ENCODE data around the gene CHRNA4. TPM values are rescaled to one million over a fixed set of nuclear protein-coding genes. Genes with fewer than 3 reads are reported as not detected.

Gene CHRNA4
- total and polyA plus RNA-seq, 2 of the 13 experiments (the other 11 are each of a cell fraction or from before 2014, with no cell fraction given): not detected

- BruUV-seq (replicated peaks): no TSS peak
- WGBS (ENCODE audit: low lambda C conversion rate): 46% methylated on average over 23 of the region's 24 CpGs
- CTCF ChIA-PET (ENCODE audit: low intra/inter-chr PET ratio, low total read pairs): no interaction called here
These were observed 42.6 kb downstream of the CHRNA4 start for GRCh38 chr20:63318391-63319163.

DNA sequence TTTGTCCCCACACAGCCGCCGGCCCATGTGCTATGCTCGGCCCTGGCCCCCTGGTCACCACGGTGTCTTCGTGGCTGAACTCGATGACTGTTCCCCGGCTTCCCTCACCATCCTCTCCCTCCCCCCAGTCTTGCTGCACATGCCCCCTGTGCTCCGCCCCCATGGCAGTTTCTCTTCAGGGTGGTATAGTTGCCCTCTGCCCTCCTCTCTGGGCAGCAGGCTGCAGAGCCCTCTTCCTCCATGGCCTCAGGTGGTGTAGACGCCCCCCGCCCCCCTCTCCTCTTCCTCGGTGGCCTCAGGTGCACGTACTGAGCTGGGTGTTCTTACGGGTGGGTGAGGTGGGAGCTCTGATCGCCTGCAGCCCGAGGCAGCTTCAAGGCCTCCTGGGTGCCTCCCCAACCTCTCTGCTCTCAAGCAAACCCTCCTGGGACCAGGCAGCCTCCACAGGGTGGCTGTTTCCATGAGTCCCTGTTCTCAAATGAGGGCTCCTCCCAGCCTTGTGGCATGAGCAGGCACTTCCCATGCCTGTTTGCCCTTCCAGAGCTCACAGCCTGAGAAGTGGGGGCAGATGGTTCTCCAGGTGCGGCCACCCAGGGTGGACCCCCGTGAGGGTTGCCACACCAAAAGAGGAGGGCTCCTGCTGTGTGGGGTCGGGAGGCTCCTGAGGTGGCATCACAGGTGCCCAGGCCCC is 43.4 kb downstream of the CHRNA4 start:
- 37% methylated on average over 18 of the region's 18 CpGs for WGBS (ENCODE audit: low lambda C conversion rate)
- H3K4me2 ChIP-seq (ENCODE audit: low read depth, low read length): no peak overlapping the region
- intact Hi-C loops (cut with micrococcal nuclease; ENCODE audit: unreplicated experiment): no loop called here
- in situ Hi-C loops (cut with HindIII; ENCODE audit: extremely low pct_ligation_motif_present, low pct_unique_long_range_greater_than_20kb): no loop called here
- DNase-seq (ENCODE audit: low spot score) (no peak), ATAC-seq (no peak), FAIRE-seq (no peak)
- no peaks in the 10 kb centered on the region for H3K36me3 ChIP-seq (replicated peaks in 1 of 2; ENCODE audit: control insufficient read depth in 1 of 2, insufficient read depth in 2 of 2, low read length in 2 of 2)
- no peak overlapping the region for H3K9ac ChIP-seq (ENCODE audit: insufficient read depth, low read depth, low read length)
- no peak overlapping the region for H2AFZ ChIP-seq (ENCODE audit: low read length)
- no TSS peak for BruUV-seq (replicated peaks)
- H3K9me3 ChIP-seq (ENCODE audit: low read length): no peaks in the 10 kb centered on the region
- CTCF ChIA-PET (ENCODE audit: low intra/inter-chr PET ratio, low total read pairs): no interaction called here
- no peak overlapping the region for H3K4me3 ChIP-seq (replicated peaks in 1 of 3; ENCODE audit: insufficient read depth in 1 of 3, low read depth in 2 of 3, low read length in 3 of 3)
- peaks cover 5% of the 10 kb centered on the region; the same call in 1 of the 2 replicates for H4K20me1 ChIP-seq (ENCODE audit: insufficient read depth, low read length)
- H3K79me2 ChIP-seq (ENCODE audit: insufficient read depth, low read length): no peaks in the 10 kb centered on the region
- H3K27me3 ChIP-seq (ENCODE audit: control insufficient read depth in 1 of 2, insufficient read depth in 2 of 2, low read length in 2 of 2): peaks cover 8 to 50% of the 10 kb centered on the region in 2 experiments; a peak in 4 of 5 replicates
- H3K4me1 ChIP-seq (ENCODE audit: insufficient read depth, low read length): no peaks in the 10 kb centered on the region
- H3K27ac ChIP-seq (ENCODE audit: extremely low read length, insufficient read depth, low read length): no peak overlapping the region
- POLR2A ChIA-PET: no interaction called here
- no peak for TF ChIP-seq MAZ (IDR thresholded peaks at IDR 0.05; ENCODE audit: borderline replicate concordance, low read depth, low read length)
- TF ChIP-seq MAZ (CRISPR knock-in tag; IDR thresholded peaks at IDR 0.05; ENCODE audit: low read depth): no peak
- no peak for TF ChIP-seq ZNF577 (CRISPR knock-in tag; IDR thresholded peaks at IDR 0.05; ENCODE audit: borderline replicate concordance, low read depth)
- no peak for TF ChIP-seq ZNF430 (CRISPR knock-in tag; IDR thresholded peaks at IDR 0.05)
- no peak for TF ChIP-seq FOXK2 (IDR thresholded peaks at IDR 0.05)
- no peak for TF ChIP-seq ELF3 (CRISPR knock-in tag; IDR thresholded peaks at IDR 0.05)
- no peak for TF ChIP-seq ZSCAN9 (CRISPR knock-in tag; IDR thresholded peaks at IDR 0.05; ENCODE audit: borderline replicate concordance)
- TF ChIP-seq SNAPC2 (CRISPR knock-in tag; IDR thresholded peaks at IDR 0.05): no peak
- TF ChIP-seq KAT8 (CRISPR knock-in tag; IDR thresholded peaks at IDR 0.05): no peak
- no peak for TF ChIP-seq HNRNPLL (IDR thresholded peaks at IDR 0.05; ENCODE audit: low read depth, low read length, poor library complexity, severe bottlenecking)

More at GRCh38 chr20:63318391-63319163, 42.6 kb downstream of the CHRNA4 start:
- H4K20me1 ChIP-seq (ENCODE audit: insufficient read depth, low read length): peaks cover 5% of the 10 kb centered on the region; the same call in 1 of the 2 replicates
- no peaks in the 10 kb centered on the region for H3K4me1 ChIP-seq (ENCODE audit: insufficient read depth, low read length)
- no peak overlapping the region for H3K9ac ChIP-seq (ENCODE audit: insufficient read depth, low read depth, low read length)
- H3K27me3 ChIP-seq (ENCODE audit: control insufficient read depth in 1 of 2, insufficient read depth in 2 of 2, low read length in 2 of 2): peaks cover 8 to 52% of the 10 kb centered on the region in 2 experiments; a peak in 4 of 5 replicates
- POLR2A ChIA-PET: no interaction called here
- ATAC-seq (no peak), DNase-seq (ENCODE audit: low spot score) (no peak), FAIRE-seq (no peak)
- H3K4me2 ChIP-seq (ENCODE audit: low read depth, low read length): no peak overlapping the region
- H3K27ac ChIP-seq (ENCODE audit: extremely low read length, insufficient read depth, low read length): no peak overlapping the region
- in situ Hi-C loops (cut with HindIII; ENCODE audit: extremely low pct_ligation_motif_present, low pct_unique_long_range_greater_than_20kb): no loop called here
- no peak for TF ChIP-seq TFDP2 (CRISPR knock-in tag; IDR thresholded peaks at IDR 0.05)
- no peak for TF ChIP-seq SIN3A (IDR thresholded peaks at IDR 0.05; ENCODE audit: borderline replicate concordance, low read depth, low read length)
- no peak for TF ChIP-seq NFIB (CRISPR knock-in tag; IDR thresholded peaks at IDR 0.05; ENCODE audit: borderline replicate concordance)
- no peaks in the 10 kb centered on the region for H3K9me3 ChIP-seq (ENCODE audit: low read length)
- no peaks in the 10 kb centered on the region for H3K79me2 ChIP-seq (ENCODE audit: insufficient read depth, low read length)
- no peaks in the 10 kb centered on the region for H3K36me3 ChIP-seq (replicated peaks in 1 of 2; ENCODE audit: control insufficient read depth in 1 of 2, insufficient read depth in 2 of 2, low read length in 2 of 2)
- no peak overlapping the region for H2AFZ ChIP-seq (ENCODE audit: low read length)
- intact Hi-C loops (cut with micrococcal nuclease; ENCODE audit: unreplicated experiment): no loop called here
- no peak overlapping the region for H3K4me3 ChIP-seq (replicated peaks in 1 of 3; ENCODE audit: insufficient read depth in 1 of 3, low read depth in 2 of 3, low read length in 3 of 3)
